ENCODE measurements around the gene ABHD14A. TPM values are rescaled to one million over a fixed set of nuclear protein-coding genes. Genes with fewer than 3 reads are reported as not detected.

ABHD14A gene
- total and polyA plus RNA-seq, 2 of the 13 experiments (the other 11 are each of a cell fraction or from before 2014, with no cell fraction given) = 29.5 to 46.9 TPM

DNA sequence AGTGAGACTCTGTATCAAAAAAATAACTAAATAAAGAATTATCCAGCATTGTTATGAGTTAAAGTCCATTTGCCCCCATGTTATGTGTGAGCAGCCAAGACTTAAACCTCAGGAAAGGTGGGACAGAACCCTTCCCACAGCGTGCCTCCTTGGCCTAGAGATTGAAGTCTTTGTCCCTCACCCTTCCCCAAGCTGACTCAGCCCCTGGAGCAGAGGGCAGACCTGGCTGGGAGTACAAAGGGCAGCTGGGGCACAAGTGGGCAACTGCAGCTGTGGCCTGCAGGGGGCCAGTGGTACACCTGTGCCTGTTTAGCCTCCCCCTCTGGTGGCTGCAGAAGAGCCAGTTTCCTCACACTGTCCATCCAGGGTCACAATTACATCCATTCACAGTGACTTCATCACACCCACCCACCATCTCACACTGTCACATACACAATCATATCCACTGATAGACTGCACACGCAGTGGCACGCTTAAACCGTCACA lies 7.5 kb downstream of the ABHD14A start (continued):
- TF ChIP-seq, protein P1, sequence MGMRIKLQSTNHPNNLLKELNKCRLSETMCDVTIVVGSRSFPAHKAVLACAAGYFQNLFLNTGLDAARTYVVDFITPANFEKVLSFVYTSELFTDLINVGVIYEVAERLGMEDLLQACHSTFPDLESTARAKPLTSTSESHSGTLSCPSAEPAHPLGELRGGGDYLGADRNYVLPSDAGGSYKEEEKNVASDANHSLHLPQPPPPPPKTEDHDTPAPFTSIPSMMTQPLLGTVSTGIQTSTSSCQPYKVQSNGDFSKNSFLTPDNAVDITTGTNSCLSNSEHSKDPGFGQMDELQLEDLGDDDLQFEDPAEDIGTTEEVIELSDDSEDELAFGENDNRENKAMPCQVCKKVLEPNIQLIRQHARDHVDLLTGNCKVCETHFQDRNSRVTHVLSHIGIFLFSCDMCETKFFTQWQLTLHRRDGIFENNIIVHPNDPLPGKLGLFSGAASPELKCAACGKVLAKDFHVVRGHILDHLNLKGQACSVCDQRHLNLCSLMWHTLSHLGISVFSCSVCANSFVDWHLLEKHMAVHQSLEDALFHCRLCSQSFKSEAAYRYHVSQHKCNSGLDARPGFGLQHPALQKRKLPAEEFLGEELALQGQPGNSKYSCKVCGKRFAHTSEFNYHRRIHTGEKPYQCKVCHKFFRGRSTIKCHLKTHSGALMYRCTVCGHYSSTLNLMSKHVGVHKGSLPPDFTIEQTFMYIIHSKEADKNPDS (CRISPR knock-in tag; IDR thresholded peaks at IDR 0.05) = no peak
- TF ChIP-seq, protein P2, sequence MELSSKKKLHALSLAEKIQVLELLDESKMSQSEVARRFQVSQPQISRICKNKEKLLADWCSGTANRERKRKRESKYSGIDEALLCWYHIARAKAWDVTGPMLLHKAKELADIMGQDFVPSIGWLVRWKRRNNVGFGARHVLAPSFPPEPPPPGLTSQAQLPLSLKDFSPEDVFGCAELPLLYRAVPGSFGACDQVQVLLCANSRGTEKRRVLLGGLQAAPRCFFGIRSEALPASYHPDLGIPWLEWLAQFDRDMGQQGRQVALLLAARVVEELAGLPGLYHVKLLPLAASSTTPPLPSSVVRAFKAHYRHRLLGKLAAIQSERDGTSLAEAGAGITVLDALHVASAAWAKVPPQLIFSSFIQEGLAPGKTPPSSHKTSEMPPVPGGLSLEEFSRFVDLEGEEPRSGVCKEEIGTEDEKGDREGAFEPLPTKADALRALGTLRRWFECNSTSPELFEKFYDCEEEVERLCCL (CRISPR knock-in tag; IDR thresholded peaks at IDR 0.05; ENCODE audit: borderline replicate concordance) = no peak
- TF ChIP-seq KLF11 (CRISPR knock-in tag; IDR thresholded peaks at IDR 0.05) = peak; percentile 56; the same call in 1 of the 2 replicates
- TF ChIP-seq CENPX (CRISPR knock-in tag; IDR thresholded peaks at IDR 0.05) = no peak
- no peak for TF ChIP-seq MZF1 (CRISPR knock-in tag; IDR thresholded peaks at IDR 0.05; ENCODE audit: borderline replicate concordance)
- TF ChIP-seq NFE2L2 (IDR thresholded peaks at IDR 0.05; ENCODE audit: low read length) = no peak
- TF ChIP-seq JUNB (CRISPR knock-in tag; IDR thresholded peaks at IDR 0.05; ENCODE audit: borderline replicate concordance) = no peak
- TF ChIP-seq PAWR (CRISPR knock-in tag; IDR thresholded peaks at IDR 0.05; ENCODE audit: borderline replicate concordance) = no peak
- no peak for TF ChIP-seq ZNF24 (IDR thresholded peaks at IDR 0.05)
- TF ChIP-seq ZNF124 (CRISPR knock-in tag; IDR thresholded peaks at IDR 0.05) = peak; percentile 67; the same call in 1 of the 2 replicates
- no peak for TF ChIP-seq AHR (CRISPR knock-in tag; IDR thresholded peaks at IDR 0.05)
- TF ChIP-seq ZNF720 (CRISPR knock-in tag; IDR thresholded peaks at IDR 0.05) = no peak
- TF ChIP-seq CBFB (CRISPR knock-in tag; IDR thresholded peaks at IDR 0.05) = 0 out of 2 replicates have a peak, but pooled peaks have one; percentile 67
- peak; percentile 75 for TF ChIP-seq ERF (CRISPR knock-in tag; IDR thresholded peaks at IDR 0.05)
- peak; percentile 56 for TF ChIP-seq MAFF (IDR thresholded peaks at IDR 0.05; ENCODE audit: low read depth, low read length)
- 0 out of 2 replicates have a peak, but pooled peaks have one; percentile 51 for TF ChIP-seq ZNF552 (CRISPR knock-in tag; IDR thresholded peaks at IDR 0.05; ENCODE audit: borderline replicate concordance)
- TF ChIP-seq ZNF460 (CRISPR knock-in tag; IDR thresholded peaks at IDR 0.05; ENCODE audit: borderline replicate concordance) = no peak
- no peak for TF ChIP-seq GTF3A (CRISPR knock-in tag; conservative IDR thresholded peaks at IDR 0.05)
- TF ChIP-seq, protein P3, sequence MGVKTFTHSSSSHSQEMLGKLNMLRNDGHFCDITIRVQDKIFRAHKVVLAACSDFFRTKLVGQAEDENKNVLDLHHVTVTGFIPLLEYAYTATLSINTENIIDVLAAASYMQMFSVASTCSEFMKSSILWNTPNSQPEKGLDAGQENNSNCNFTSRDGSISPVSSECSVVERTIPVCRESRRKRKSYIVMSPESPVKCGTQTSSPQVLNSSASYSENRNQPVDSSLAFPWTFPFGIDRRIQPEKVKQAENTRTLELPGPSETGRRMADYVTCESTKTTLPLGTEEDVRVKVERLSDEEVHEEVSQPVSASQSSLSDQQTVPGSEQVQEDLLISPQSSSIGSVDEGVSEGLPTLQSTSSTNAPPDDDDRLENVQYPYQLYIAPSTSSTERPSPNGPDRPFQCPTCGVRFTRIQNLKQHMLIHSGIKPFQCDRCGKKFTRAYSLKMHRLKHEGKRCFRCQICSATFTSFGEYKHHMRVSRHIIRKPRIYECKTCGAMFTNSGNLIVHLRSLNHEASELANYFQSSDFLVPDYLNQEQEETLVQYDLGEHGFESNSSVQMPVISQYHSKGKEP (CRISPR knock-in tag; IDR thresholded peaks at IDR 0.05) = no peak
- TF ChIP-seq ISX (CRISPR knock-in tag; conservative IDR thresholded peaks at IDR 0.05) = no peak
- TF ChIP-seq PHF20 (CRISPR knock-in tag; IDR thresholded peaks at IDR 0.05) = peak; percentile 58
- no peak for TF ChIP-seq KAT7 (CRISPR knock-in tag; IDR thresholded peaks at IDR 0.05; ENCODE audit: borderline replicate concordance)
- TF ChIP-seq, protein P4, sequence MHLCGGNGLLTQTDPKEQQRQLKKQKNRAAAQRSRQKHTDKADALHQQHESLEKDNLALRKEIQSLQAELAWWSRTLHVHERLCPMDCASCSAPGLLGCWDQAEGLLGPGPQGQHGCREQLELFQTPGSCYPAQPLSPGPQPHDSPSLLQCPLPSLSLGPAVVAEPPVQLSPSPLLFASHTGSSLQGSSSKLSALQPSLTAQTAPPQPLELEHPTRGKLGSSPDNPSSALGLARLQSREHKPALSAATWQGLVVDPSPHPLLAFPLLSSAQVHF (CRISPR knock-in tag; IDR thresholded peaks at IDR 0.05) = 0 out of 2 replicates have a peak, but pooled peaks have one; percentile 16
- peak; percentile 55; the same call in 1 of the 2 replicates for TF ChIP-seq ZMAT3 (CRISPR knock-in tag; conservative IDR thresholded peaks at IDR 0.05)
- 0 out of 2 replicates have a peak, but pooled peaks have one; percentile 48 for TF ChIP-seq ZNF44 (CRISPR knock-in tag; IDR thresholded peaks at IDR 0.05)

All from HepG2 (cell line).